Measurements from ENCODE around the gene GTPBP4. TPM values are rescaled to one million over a fixed set of nuclear protein-coding genes. Genes with fewer than 3 reads are reported as not detected.

GTPBP4 gene
- total RNA-seq, 1 donor from 2014 or later: 57.8 TPM

DNA sequence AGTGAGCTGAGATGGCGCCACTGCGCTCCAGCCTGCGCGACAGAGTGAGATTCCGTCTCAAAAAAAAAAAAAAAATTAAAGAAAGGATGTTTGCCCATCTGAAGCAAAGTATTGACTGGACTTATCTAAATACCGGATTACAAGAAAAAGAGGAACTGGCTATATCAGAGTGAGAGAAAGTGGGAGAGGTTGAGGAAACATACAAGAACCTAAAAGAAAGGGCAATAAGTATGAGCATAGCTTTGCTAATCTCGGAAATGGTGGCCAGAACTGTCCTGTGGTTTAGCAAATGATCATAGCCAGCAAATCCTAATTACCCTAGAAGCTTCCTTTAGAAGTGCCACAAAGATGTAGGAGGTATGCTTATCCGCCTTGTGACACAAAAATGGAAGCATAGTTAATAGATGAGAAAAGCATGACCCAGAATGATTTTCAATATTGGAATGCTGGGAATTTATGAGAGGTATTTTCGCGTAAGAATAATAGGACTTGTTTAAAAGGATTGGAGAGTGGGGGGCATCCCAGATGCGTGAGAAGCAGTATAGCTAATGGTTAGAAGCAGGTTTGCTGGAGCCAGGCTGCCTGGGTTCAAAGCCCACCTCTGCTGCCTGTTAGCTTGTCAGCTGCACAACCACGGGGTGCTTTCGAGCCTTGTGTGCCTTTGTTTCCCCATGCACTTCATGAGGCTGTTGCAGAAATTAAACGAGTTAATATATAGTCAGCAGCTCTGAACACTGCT, 1.2 kb upstream of the GTPBP4 start:
- H3K36me3 Mint-ChIP-seq: peaks cover 14% of the 10 kb centered on the region
- peaks cover 20% of the 10 kb centered on the region for H3K4me1 Mint-ChIP-seq (ENCODE audit: unreplicated experiment)
- peak overlapping the region; percentile 98 for H3K4me3 Mint-ChIP-seq
- TF ChIP-seq, protein P1, sequence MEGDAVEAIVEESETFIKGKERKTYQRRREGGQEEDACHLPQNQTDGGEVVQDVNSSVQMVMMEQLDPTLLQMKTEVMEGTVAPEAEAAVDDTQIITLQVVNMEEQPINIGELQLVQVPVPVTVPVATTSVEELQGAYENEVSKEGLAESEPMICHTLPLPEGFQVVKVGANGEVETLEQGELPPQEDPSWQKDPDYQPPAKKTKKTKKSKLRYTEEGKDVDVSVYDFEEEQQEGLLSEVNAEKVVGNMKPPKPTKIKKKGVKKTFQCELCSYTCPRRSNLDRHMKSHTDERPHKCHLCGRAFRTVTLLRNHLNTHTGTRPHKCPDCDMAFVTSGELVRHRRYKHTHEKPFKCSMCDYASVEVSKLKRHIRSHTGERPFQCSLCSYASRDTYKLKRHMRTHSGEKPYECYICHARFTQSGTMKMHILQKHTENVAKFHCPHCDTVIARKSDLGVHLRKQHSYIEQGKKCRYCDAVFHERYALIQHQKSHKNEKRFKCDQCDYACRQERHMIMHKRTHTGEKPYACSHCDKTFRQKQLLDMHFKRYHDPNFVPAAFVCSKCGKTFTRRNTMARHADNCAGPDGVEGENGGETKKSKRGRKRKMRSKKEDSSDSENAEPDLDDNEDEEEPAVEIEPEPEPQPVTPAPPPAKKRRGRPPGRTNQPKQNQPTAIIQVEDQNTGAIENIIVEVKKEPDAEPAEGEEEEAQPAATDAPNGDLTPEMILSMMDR (conservative IDR thresholded peaks at IDR 0.05): no peak
- no peak for DNase-seq (ENCODE audit: extremely low spot score, unreplicated experiment)
- no peaks in the 10 kb centered on the region for H3K9me3 Mint-ChIP-seq
- H3K27ac Mint-ChIP-seq: peak overlapping the region; percentile 97
- H3K27me3 Mint-ChIP-seq: no peaks in the 10 kb centered on the region

DNA sequence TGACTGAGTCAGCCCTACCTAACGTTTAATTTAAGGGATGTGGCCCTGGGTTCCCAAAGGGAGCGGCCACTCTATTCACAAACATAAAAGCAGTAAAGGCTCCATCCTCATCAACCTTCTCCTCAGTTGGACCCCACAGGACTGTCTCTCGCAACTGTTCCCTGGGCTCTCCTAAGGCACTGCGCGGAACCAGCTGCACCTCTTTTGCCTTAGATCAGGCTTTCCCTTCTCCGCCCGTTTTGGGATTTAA, 689 bp upstream of the GTPBP4 start:
- Mint-ChIP-seq H3K4me1 (ENCODE audit: unreplicated experiment) (peaks cover 20% of the 10 kb centered on the region), H3K36me3 (peaks cover 14% of the 10 kb centered on the region), H3K27ac (peak overlapping the region; percentile 97), H3K9me3 (no peaks in the 10 kb centered on the region), H3K27me3 (no peaks in the 10 kb centered on the region), H3K4me3 (peak overlapping the region; percentile 98)
- no peak for DNase-seq (ENCODE audit: extremely low spot score, unreplicated experiment)
- TF ChIP-seq, protein P1 (conservative IDR thresholded peaks at IDR 0.05): no peak

DNA sequence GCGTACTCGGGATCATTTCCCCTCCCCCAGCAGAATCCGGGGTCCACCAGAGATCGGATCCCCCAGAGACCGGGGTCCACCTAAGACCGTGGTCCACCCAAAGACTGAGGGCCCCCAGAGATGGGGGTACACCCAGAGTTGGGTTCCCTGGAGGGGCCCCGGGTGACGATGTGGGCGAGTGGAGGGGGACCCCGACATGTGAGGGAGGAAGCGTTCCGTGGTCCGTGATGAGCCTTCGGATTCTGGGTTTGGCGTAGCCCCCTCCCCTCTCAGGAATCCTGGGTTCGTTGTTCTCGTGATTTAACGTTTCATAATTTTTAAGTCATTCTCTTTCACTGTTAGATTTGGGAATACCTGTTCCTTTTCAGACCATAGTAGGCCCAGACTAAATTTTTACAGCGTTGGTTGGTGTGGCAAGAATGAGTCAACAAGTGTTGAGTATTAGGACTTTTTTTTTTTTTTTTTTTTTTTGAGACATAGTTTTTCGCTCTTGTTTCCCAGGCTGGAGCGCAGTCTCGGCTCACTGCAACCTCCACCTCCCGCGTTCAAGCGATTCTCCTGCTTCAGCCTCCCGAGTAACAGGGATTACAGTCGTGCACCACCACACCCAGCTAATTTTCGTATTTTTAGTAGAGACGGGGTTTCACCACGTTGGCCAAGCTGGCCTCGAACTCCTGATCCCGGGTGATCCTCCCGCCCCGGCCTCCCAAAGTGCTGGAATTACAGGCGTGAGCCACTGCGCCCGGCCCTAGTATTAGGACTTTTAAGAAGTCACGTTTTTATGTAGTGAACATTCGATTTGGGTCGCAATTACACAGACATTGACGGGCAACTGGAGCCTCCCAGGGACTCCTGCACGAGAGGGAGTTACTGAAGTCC, 672 bp downstream of the GTPBP4 start:
- H3K4me1 Mint-ChIP-seq (ENCODE audit: unreplicated experiment): peaks cover 20% of the 10 kb centered on the region
- no peak for DNase-seq (ENCODE audit: extremely low spot score, unreplicated experiment)
- no peaks in the 10 kb centered on the region for H3K9me3 Mint-ChIP-seq
- H3K4me3 Mint-ChIP-seq: peak overlapping the region; percentile 98
- H3K27ac Mint-ChIP-seq: peak overlapping the region; percentile 97
- H3K27me3 Mint-ChIP-seq: no peaks in the 10 kb centered on the region
- peaks cover 14% of the 10 kb centered on the region for H3K36me3 Mint-ChIP-seq
- TF ChIP-seq, protein P1 (conservative IDR thresholded peaks at IDR 0.05): no peak

DNA sequence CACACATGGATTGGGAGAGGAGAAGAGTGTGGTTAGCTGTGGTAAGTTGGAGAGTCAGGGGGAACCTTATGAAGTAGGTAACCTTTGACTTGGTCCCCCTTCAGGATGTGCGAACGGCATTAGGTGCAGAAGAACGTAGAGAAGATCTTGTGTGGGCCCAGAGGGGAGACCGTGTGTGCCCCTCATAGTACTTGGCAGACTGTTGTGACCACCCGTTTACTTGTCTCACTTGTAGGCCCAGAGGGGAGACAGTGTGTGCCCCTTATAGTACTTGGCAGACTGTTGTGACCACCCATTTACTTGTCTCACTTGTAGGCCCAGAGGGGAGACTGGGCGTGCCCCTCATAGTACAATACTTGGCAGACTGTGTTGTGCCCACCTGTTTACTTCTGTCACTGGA, 2.6 kb downstream of the GTPBP4 start:
- H3K4me1 Mint-ChIP-seq (ENCODE audit: unreplicated experiment): peaks cover 20% of the 10 kb centered on the region
- DNase-seq (ENCODE audit: extremely low spot score, unreplicated experiment): no peak

DNA sequence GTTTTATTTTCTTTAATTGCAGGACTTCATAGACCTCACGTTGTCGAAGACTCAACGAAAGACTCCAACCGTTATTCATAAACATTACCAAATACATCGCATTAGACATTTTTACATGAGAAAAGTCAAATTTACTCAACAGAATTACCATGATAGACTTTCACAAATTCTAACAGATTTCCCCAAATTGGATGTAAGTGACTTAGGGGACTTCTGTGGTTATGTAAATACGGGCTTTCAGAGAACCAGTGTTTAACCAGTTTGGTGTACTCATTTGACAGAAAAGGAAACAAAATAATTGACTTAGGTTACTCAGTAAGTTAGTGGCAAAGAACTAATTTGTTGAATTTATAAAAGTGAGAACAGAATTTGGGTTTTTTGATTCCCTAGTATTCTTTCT, 4.2 kb downstream of the GTPBP4 start:
- peak overlapping the region; percentile 15 for H3K4me3 Mint-ChIP-seq
- H3K9me3 Mint-ChIP-seq: no peaks in the 10 kb centered on the region
- no peak overlapping the region for H3K27ac Mint-ChIP-seq
- peaks cover 31% of the 10 kb centered on the region for H3K36me3 Mint-ChIP-seq
- TF ChIP-seq, protein P1 (conservative IDR thresholded peaks at IDR 0.05): no peak
- peaks cover 15% of the 10 kb centered on the region for H3K4me1 Mint-ChIP-seq (ENCODE audit: unreplicated experiment)
- H3K27me3 Mint-ChIP-seq: no peaks in the 10 kb centered on the region
- DNase-seq (ENCODE audit: extremely low spot score, unreplicated experiment): no peak

More for the DNA sequence above, 2.6 kb downstream of the GTPBP4 start:
- Mint-ChIP-seq H3K27ac (peak overlapping the region; percentile 70), H3K36me3 (peaks cover 25% of the 10 kb centered on the region), H3K4me3 (peak overlapping the region; percentile 66), H3K9me3 (no peaks in the 10 kb centered on the region), H3K27me3 (no peaks in the 10 kb centered on the region)
- TF ChIP-seq, protein P1 (conservative IDR thresholded peaks at IDR 0.05): no peak

All from type B pancreatic cell (in vitro differentiated cells).